ENCODE results near the gene GBP3.

DNA sequence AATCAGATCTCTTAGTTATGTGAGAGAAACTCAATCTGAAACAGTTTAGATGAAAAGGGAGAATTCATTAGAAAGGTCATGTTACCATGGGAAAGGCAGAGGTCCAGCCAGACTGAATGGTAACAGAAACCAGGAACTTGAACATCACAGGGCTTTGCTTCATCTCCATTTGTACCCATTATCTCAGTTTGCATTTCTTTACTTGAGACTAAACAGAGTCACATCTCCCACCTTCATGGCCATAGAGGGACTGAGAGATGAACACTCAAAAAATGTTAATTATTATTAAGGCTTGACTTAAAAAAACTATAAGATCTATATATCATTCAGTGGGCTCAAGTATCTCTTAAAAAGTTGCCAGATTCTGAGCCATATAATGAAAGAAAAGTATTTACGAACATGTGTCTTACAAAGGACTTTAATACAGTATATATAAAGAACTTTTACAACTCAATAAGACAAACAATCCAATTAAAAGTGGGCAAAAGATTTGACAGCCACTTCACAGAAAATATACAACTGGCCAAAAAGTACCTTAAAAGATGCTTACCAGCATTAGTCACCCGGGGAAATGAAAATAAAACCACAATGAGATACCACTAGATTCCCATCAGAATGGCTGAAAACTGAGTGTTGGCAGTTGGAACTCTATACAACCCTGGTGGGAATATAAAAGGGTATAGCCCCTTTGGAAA lies 43.5 kb downstream of the GBP3 start:
- no peak for TF ChIP-seq CTCF (IDR thresholded peaks at IDR 0.05)
- TF ChIP-seq POLR2A (IDR thresholded peaks at IDR 0.05): no peak

All from adrenal gland (tissue), 5 donors.